HUDEP-2 (cell line): ENCODE measurements around the gene ANXA10.
"Not testable (repeated sequence)": the region's sequence is repeated elsewhere in the genome, so short reads cannot be mapped to it uniquely, and the experiment has no call there.

ENCODE experiments used
- DNase-seq, 76 experiments: peaks; one replicate each; lab custom pipeline; 2025; ENCODE audit not compliant: unreplicated experiment in 76 of 76; lab: John Stamatoyannopoulos, UW

ANXA10 gene

DNA sequence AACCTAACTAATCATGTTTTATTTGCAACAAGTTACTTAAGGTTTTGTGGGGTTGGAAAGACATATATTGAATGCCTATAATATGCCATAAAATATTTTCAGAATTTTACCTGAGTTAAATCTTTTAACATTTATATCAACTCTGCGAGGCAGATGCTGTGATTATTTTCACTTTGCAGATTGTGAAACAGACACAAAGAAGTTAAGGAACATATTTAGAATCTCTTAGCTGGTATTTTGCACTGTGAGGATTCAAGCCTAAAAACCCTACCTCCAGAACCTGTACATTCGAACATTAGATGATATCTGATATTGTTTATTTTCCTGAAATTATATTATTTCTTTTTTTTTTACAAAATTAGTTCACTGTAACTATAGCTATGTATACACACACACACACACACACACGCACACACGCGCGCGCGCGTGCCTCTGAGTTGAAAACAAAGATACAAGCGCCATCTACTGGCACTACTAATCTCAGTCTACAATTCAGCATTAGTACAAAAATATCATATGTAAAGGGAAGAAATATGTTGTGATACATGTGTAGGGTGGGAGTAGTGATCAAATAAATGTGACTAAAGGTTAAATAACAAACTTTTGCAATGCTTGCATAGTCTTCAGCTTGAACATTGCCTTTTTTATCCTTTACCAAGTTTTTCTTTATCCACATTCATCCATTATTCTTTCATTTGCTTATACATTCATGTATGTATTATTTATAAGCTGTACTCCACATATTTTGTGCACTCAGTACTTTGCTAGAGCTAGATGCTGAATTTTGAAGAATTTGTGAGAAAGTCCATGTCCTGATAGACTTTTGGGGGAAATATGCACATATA, 61.5 kb downstream of the ANXA10 start:
- peak in 70 of 76 experiments; percentile 2 to 77 (median 59) for DNase-seq

DNA sequence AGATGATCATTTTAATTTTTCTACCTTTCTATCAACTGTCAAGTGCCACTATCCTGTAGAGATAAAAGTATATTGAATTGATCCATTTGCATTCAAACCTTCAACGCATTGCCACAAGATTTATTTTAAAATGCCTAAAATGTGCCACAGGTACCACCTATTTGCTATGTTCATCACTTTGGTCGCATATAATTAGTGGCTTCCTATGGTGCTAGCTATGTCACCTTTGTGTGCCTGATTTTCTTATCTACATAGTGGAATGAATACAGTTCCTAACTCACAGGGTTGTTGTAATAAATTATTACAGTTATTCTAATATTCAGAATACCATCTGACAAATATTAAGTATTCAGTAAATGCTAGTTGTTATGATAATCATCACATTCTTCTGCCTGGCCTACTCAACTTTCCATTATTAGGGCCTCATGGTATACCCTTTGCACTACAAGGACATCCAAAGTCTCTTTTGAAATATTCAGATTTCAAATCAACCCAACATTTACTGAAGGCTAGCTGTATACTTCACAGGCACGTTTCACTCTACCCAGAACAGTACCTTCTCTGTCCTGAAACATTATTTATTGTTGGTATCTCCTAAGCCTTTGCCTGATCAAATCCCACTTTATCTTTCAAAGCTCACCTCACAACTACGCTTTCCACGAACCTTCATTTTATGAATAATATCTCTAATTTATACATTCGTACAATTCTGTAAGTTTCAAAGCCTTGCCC, 62.4 kb downstream of the ANXA10 start:
- no peak for DNase-seq

DNA sequence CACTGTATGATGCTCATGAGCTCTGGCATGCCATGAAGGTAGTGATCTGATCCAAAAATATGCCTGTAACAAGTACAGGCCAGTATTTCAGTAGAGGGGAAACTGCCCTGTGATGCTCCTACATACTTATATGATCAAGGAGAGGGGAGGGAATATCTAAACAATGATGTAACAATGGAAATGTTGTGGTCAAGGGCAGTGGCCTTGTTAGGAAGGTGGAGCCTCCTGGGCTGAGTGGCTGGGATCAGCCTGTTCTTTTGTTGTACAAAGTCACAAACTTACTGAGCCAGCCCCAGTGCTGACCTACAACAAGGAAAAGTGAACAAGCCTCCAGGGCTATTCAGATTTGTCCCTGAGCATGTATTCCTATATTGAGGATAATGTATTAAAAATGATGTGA, 70.3 kb downstream of the ANXA10 start:
- no peak for DNase-seq

GRCh38 chr4:168163106-168163505, 70.8 kb downstream of the ANXA10 start:
- no peak for DNase-seq

GRCh38 chr4:168164045-168164444, 71.7 kb downstream of the ANXA10 start:
- no peak for DNase-seq

GRCh38 chr4:168164915-168165548, 72.7 kb downstream of the ANXA10 start:
- no peak for DNase-seq

GRCh38 chr4:168167714-168168284, 75.5 kb downstream of the ANXA10 start:
- no peak for DNase-seq

DNA sequence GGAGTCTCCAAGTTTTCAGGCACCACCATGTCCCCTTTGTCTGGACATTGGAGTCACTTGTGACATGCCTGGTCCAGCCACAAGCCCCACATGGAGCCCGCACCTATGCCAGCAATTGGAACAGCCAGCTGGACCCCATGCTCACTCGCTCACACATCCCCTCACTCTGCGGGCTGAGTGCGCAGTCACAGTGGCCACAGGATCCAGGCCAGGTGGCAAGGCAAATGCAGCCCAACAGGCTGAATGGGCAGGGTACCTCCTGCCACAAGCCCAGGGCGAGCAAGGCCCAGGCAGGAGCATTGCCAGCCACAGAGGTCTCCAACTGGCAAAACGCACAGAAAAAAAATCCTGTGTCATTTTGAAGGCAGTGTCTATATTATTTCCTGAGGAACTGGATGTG, 82.0 kb downstream of the ANXA10 start:
- DNase-seq, result no peak

GRCh38 chr4:168177546-168178149, 85.3 kb downstream of the ANXA10 start:
- DNase-seq, result no peak

GRCh38 chr4:168183717-168184571, 91.6 kb downstream of the ANXA10 start:
- DNase-seq, result peak in 22 of 76 experiments; percentile 1 to 42 (median 18)

DNA sequence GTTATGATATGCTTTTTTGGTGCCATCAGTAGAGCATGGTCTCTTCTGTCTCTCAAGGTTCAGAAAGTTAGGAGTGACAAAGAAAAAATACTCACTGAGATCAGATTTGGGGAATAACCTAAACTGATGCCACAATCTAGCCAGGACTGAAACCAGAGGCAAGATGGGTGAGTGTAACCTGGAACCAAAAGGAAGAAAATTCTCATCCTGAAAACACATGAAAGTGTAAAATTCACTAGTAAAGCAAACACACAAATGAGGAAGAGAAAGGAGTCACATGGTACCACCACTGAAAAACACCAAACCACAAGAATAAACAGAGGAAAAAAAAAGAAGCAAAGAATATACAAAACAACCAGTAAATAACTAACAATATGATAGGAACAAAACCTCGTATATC, 96.4 kb downstream of the ANXA10 start:
- DNase-seq, result no peak

DNA sequence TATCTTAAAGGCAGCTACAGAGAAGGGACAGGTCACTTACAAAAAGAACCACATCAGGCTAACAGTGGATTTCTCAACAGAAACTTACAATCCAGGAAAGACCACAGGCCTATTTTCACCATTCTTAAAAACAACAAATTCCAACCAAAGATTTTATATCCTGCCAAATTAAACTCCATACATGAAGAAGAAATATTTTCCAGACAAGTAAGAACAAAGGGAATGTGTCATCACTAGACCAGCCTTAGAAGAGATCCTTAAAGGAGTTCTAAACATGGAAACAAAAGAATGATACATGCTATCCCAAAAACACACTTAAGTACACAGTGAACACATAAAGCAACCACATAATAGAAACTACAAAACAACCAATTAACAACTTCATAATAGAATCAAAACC, 105.6 kb downstream of the ANXA10 start:
- DNase-seq, result no peak

GRCh38 chr4:168199260-168199957, 107.1 kb downstream of the ANXA10 start:
- no peak for DNase-seq

DNA sequence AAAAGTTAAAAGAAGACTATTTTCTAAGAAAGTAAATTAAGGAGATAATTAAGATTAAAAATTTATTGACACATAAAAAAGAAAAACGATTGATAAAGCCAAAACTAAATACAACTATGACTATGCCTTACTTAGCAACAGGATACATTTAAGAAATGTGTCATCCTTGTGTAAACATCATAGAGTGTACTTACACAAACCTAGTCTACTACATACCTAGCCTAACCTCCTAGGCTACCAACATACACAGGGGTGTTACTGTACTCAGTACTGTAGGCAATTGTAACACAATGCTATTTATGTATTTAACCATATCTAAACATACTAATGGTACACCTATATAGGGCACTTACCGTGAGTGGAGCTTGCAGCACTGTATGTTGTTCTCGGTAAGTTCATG, 108.3 kb downstream of the ANXA10 start:
- no peak for DNase-seq

- DNase-seq, result no peak
Observed at GRCh38 chr4:168203233-168203911, 111.0 kb downstream of the ANXA10 start.

DNA sequence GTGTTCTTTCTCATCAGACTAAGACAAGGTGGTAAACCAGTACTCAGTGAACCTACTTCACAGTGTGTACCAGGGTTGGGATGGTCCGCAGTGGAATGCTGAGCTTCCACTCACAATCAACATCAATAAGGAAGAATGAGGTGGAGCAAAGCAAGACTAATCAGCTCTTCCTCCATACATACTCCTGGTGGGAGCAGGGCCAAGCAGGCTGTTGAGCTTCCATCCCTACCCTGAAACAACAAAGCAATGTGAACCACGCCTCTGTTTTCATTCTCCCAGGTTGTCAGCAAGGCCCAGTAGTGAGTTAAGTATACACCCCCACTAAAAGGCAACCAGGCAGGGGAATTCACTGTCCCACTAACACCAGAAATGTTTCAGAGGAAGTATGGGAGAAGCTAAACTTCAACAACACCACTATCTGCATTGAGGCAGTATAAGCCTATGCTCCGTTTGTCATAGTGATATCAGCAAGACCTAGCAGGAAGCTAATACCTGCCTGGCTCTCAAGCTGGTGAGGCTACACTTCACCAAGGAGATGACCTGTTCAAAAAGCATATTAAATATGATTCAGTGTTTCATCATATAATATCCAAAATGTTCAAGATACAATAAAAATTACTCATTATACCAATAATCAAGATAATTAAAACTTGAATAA, 116.7 kb downstream of the ANXA10 start:
- DNase-seq, result no peak

DNA sequence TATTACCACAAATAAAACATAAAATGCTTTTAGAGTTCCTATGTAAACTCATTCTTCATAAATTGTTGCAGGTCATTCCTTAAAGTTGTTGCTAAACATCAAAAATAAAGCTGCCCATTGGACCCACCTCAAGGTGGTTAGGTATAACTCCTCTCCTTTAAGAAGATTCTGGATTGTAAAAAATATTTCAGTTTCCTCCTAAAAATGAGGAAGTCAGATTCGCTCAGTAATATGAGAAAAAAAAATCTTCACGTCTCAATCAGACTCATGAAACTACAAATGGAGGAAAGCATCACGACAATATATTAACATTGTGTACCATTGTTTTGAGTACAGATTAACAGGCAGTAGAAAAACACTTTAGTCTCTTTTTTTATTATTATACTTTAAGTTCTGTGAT, 120.3 kb downstream of the ANXA10 start:
- no peak for DNase-seq

DNA sequence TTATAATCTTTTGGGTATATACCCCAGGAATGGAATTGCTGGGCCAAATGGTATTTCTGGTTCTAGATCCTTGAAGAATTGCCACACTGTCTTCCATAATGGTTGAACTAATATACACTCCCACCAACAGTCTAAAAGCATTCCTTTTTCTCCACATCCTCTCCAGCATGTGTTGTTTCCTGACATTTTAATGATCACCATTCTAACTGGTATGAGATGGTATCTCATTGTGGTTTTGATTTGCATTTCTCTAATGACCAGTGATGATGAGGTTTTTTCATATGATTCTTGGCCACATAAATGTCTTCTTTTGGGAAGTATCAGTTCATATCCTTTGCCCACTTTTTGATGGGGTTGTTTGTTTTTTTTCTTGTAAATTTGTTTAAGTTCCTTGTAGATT, 121.2 kb downstream of the ANXA10 start:
- DNase-seq, result not testable (repeated sequence)
